HG03108 (cell line): Measurements from ENCODE around the gene QRFPR.
"Not testable (repeated sequence)": the region's sequence is repeated elsewhere in the genome, so short reads cannot be mapped to it uniquely, and the experiment has no call there.

Experiments used
- ATAC-seq: cut with Tn5 transposase; IDR thresholded peaks from one replicate; pipeline ENCODE4 v1.9.1; 2021; ENCODE audit warnings: moderate library complexity; ENCODE audit not compliant: unreplicated experiment

The QRFPR gene

GRCh38 chr4:121380776-121381462 is at the start of gene QRFPR:
TSS of gene QRFPR (minus strand) at chr4:121381018. CDS start at chr4:121380647, 371 bp downstream.
- no peak for ATAC-seq

- ATAC-seq: no peak
These were observed 47.9 kb upstream of the QRFPR start for GRCh38 chr4:121428721-121429120.

- no peak for ATAC-seq
These were observed 40.8 kb upstream of the QRFPR start for GRCh38 chr4:121421594-121421993.

GRCh38 chr4:121411151-121411744 is 30.4 kb upstream of the QRFPR start:
- no peak for ATAC-seq

- not testable (repeated sequence) for ATAC-seq
These were observed 27.7 kb upstream of the QRFPR start for GRCh38 chr4:121408567-121408966.

DNA sequence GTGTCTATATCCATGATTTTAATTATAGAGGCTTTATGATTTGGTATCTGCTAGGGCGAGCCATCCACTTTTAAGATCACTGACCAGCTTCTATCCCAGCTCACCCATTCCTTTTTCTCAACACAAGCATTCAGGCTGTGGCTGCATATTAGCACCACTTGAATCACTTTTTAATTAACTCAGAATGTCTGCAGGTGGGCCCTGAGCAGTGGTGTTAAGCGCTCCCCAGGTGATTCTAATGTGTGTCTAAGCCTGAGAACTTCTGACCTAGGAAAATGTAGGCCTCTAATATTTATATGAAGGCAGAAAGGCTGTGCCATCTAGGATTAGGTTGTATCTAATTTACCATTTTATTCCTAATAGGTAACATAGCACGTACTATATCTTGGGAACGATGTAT is 19.8 kb upstream of the QRFPR start:
- no peak for ATAC-seq

- ATAC-seq: no peak
These were observed 17.3 kb upstream of the QRFPR start for GRCh38 chr4:121397941-121398601.

DNA sequence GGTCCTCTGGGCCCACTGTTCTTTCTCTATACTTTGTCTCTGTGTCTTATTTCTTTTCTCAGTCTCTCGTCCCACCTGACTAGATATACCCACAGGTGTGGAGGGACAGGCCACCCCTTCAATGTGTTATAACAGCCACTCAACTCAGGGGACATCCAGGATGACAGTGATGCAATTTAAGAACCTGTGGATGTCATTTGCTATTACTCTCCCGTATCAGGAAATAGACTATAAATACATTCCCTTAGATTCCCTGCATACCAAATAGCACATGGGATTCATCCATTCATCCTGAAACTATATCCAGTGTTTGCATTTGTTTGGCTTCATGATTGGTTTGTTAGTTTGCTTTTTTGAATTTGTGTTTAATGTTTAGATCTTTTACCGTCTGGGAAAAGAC is 16.6 kb upstream of the QRFPR start:
- ATAC-seq: no peak

DNA sequence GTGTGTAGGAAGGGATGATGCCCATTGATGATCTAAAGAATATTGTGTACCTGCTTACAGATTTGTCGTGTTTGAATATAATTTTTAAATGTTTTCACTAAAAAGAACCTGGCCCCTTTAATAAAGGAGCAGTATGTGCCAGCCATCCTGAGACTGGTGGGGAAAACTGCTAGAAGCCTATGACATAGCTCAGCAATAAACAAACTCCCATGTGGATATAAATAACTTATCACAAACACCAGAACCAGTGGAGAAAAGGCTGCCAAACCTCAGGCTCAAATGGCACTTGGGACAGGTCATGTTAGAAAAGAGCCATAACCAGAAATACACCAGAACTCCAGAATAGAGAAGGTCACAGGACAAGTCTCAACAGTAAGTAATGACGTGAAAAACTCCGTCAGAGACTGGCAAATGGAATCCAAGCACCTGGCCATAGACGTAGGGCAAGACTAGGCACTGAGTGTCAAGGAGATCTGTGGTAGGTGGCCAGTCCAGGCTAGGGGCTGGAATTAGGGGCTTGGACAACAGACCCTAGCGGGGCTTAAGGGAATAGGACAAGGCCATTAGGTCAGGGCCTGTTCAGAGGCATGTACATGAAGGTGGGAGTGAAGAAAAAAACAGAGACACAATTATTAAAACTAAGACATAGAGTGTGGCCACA is 11.7 kb upstream of the QRFPR start:
- no peak for ATAC-seq

DNA sequence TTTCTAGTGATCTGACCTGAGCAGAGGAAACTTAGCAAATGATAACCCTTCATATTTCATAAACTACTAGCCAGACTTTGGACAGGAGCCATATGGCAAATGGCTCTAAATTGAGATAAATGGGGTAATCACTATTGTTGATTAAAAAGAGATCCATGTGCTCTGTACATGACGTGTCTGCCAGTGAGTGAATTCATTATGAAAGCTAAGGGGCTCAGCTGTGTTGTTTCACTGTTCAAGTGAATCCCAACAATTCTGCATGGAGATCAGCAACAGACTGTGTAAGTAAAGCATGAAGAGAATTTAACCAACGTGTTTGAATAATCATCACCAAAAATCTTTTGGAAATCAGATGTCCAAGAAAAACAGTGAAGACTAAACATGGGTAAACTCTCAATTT is 9.5 kb upstream of the QRFPR start:
- ATAC-seq: no peak

- no peak for ATAC-seq
These were observed 1.5 kb downstream of the QRFPR start for GRCh38 chr4:121379276-121379675.

DNA sequence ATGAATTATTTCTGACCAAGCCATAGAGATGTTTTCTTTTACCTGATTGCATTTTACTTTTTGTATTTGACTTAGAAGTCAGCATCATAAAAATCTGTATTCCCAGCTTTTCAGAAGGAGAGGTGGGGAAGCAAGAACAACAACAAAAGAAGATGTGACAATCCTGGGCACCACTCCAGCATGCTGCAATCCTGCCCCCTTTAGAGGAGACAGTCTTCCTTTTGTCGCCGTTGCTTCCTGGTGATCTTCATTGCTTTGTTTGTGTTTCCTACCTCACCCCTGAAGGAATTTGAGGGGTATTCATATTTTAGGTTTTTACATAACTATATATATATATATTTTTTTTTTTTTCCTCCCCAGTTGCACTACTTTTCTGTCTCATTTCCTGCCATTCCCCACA is 3.7 kb downstream of the QRFPR start:
- no peak for ATAC-seq

GRCh38 chr4:121376556-121376955 is 4.3 kb downstream of the QRFPR start:
- no peak for ATAC-seq

DNA sequence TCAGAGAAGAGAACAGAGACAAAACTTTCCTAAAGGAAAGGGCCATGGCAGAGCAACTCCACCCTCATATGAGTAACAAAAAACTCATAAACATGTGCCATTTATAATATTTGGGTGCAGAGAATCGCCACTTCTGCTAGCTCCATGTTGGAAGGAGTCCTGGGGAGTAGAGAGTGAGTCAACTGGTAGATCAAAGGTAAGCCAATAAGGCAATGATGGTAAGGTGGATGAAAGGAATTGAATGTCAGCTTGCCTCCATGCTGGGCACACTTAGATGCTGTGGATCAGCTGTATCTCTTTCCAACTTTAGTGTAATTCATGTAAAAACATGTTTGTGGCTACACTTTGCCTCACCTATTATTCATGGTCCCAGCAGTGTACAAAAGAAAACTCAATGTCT is 4.7 kb downstream of the QRFPR start:
- no peak for ATAC-seq

- ATAC-seq: no peak
These were observed 5.6 kb downstream of the QRFPR start for GRCh38 chr4:121375262-121375661.

GRCh38 chr4:121373841-121374240 is 7.0 kb downstream of the QRFPR start:
- ATAC-seq: no peak

- no peak for ATAC-seq
These were observed 10.0 kb downstream of the QRFPR start for GRCh38 chr4:121370729-121371325.

DNA sequence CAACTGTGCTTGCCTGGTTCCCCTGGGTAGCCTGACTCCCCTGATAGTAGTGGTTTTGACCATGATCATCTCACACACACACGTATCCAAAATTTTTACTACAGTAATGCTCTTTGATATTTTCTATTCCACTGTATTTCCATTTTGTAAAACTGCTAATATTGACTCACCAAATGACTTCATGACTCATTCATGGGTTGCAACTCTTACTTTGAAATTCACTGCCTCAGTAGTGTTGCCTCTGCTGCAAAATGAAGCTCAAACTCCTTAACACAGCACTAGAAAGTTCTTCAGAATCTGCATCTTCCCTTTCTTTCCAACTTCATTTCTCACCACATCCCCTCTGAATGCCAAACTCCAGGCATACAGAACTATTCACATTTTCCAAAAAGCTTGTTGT is 20.3 kb downstream of the QRFPR start:
- no peak for ATAC-seq

- no peak for ATAC-seq
These were observed 22.3 kb downstream of the QRFPR start for GRCh38 chr4:121358473-121358872.

DNA sequence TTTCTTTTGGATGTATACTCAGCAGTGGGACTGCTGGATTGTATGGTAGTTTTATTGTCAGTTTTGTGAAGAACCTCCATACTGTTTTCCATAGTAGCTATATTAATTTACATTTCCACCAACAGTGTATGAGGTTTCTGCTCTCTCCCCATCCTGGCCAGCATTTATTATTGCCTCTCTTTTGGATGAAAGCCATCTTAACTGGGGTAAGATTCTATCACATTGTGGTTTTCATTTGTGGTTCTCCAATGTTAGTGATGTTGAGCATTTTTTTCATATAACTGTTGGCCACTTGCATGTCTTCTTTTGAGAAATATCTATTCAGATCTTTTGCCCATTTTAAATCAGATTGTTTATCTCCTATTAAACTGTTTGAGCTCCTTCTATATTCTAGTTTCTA is 27.6 kb downstream of the QRFPR start:
- no peak for ATAC-seq

DNA sequence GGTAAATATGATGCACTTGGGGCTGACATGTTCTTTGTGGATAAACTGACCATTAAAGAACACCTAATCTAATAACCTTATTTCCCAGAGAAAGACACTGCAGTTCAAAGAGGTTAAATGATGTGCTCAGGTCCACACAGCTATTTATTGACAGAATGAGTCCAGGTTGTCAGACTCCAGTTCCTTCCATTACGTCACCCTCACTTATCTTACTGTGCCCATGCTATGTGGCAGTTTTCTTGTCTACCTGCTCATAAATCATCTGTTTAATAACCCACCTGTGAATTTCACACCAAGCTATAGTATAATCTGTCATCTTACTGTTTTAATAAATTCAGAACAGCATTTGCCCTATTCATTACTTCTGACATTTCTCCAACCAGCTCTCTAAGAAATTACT is 36.7 kb downstream of the QRFPR start:
- ATAC-seq: no peak
